GM18526 (cell line): ENCODE results near the gene PNMA8A.

Experiments used
- POLR2A ChIP-seq: IDR thresholded peaks from 3 replicates; pipeline ENCODE4 v1.6.1; 2011; ENCODE audit not compliant: insufficient read length; ENCODE audit errors: extremely low read depth

Gene PNMA8A, protein sequence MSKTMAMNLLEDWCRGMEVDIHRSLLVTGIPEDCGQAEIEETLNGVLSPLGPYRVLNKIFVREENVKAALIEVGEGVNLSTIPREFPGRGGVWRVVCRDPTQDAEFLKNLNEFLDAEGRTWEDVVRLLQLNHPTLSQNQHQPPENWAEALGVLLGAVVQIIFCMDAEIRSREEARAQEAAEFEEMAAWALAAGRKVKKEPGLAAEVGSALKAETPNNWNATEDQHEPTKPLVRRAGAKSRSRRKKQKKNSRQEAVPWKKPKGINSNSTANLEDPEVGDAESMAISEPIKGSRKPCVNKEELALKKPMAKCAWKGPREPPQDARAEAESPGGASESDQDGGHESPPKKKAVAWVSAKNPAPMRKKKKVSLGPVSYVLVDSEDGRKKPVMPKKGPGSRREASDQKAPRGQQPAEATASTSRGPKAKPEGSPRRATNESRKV

DNA sequence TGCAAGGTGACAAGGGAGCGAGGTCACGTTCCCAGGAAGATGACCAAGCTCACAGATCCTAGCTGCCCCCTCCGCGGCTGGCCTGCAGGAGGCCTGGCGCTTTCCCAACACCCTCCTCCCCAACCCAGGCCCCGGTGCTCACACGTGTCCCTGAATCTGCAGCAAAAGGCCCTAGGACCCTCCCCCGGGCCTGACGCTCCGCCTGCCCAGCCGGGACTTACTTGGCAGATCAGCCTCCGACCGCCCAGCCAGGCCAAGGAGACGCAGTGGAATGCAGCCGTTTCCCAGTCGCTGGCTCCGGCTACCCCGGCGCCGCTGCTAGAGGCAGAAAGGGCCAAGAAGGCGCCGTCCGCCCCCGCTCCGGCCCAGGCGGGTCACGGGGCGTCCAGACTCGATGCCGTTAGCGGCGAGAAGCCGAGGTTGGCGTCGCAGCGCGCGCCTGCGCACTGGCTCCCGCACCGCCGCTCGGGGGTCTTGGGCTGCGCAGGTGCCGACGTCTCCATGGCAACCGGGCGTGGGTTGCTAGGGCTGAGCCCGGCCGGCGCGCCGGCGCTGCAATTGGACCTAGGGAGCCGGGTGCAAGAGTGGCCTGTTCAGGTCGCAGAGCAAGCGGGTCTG is at the start of gene PNMA8A:
Gene PNMA8A, minus strand, starts transcription at position 448 of the 618 bp plus-strand sequence. CDS start 528 bp downstream, outside the sequence.
- no peak for TF ChIP-seq POLR2A

- no peak for TF ChIP-seq POLR2A
Observed at GRCh38 chr19:46520616-46521015, 49.3 kb upstream of the PNMA8A start.

DNA sequence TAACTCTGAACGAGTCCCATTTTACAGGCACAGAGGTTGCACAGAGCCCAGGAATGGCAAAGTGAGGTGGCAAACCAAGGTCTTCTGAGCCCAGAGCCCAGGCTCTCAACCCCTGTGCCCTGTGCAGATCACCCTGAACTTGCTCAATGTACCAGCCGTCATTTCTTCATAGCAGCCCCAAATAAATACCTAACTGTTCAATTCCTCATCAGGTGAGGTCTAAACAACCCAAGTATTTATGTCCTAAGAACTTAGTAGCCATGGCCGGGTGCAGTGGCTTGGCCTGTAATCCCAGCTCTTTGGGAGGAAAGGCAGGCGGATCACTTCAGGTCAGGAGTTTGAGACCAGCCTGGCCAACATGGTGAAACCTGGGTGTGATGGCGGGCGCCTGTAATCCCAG is 46.1 kb upstream of the PNMA8A start:
- TF ChIP-seq POLR2A = no peak

DNA sequence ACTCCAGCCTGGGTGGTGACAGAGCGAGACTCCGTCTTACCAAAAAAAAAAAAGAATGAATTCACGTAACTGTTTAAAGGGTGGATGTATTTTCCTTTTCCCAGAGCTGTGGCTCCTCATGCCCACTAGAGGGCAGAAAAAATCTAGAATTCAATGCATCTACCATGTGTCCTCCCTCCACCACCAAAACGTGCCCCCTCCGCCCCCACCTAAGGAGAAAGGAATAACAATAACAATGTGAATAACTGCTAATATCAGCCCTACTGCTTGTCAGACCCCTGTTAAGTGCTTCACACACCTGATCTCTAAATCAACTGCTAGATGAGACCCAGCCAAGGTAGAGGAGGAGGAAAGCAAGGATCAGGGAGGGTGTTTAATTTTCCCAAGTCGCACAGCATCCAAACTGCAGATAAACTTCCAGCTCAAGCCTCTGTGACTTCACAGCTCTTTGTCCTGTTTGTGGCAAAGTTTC is 44.6 kb upstream of the PNMA8A start:
- TF ChIP-seq POLR2A = no peak

DNA sequence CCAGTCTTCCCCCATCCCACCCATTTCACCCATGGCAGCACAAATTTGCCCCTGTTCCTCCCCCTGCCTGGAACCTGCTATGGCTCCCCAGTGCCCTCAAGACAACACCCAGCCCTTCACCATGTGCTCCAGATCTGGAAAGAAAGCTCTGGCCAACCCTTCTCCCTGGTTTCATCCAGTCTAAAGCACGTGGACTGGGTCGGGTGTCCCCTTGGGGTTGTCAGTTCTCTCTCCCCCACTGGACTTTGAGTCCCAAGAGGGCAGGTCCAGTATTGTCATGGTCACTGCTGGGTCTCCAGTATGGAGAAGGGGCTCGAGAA is 43.9 kb upstream of the PNMA8A start:
- TF ChIP-seq POLR2A = no peak

- no peak for TF ChIP-seq POLR2A
Observed at GRCh38 chr19:46514589-46515289, 43.4 kb upstream of the PNMA8A start.

- no peak for TF ChIP-seq POLR2A
Observed at GRCh38 chr19:46513461-46514236, 42.3 kb upstream of the PNMA8A start.

DNA sequence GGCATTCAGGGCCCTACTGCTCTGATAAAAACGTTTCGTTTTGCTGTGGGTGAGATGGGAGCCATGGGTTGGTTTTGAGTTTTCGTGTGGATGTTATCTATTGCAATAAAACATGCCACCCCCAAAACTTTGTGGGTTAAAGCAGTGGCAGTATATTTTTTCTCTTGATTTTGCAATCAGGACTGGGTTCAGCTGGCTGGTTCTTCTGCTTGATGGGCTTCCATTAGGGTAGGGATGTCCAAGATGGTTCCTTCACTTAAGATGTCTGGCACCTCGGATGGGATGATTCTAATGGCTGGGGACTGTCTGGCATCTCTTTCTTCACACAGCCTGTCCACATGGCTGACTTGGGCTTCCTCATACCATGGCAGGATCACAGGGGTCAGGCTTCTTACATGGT is 39.9 kb upstream of the PNMA8A start:
- no peak for TF ChIP-seq POLR2A

- TF ChIP-seq POLR2A = no peak
Observed at GRCh38 chr19:46508206-46508605, 36.8 kb upstream of the PNMA8A start.

DNA sequence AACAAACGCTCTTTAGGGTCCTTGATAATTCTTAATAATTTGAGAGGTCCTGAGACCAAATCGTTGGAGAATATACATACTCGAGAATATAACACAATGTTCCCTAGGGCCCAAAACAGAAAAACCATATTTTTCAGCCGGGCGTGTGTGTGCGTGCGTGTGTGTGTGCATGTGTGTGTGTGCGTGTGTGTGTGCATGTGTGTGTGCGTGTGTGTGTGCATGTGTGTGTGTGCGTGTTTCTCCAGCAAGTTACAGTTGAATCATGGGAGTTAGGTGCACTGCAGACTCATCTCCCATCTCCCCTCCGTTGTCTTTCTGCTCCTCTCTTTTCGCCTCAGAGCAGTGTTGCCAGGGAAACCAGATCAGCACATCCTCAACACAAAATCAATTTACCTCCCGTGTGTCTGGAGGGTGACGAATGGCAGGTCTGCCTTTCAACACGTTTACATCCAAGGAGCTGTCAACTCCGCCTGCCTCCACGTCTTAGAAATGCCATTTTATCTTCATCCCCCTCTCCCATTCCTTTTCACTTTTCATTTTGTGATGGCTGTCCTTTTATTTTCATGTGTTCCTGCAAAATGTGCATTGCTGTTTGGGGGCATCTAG is 32.6 kb upstream of the PNMA8A start:
- TF ChIP-seq POLR2A = no peak

- no peak for TF ChIP-seq POLR2A
Observed at GRCh38 chr19:46502891-46503290, 31.5 kb upstream of the PNMA8A start.

GRCh38 chr19:46499692-46500091 is 28.3 kb upstream of the PNMA8A start:
- no peak for TF ChIP-seq POLR2A

GRCh38 chr19:46497773-46498172 is 26.4 kb upstream of the PNMA8A start:
- TF ChIP-seq POLR2A = no peak

- TF ChIP-seq POLR2A = no peak
Observed at GRCh38 chr19:46496304-46496703, 24.9 kb upstream of the PNMA8A start.

DNA sequence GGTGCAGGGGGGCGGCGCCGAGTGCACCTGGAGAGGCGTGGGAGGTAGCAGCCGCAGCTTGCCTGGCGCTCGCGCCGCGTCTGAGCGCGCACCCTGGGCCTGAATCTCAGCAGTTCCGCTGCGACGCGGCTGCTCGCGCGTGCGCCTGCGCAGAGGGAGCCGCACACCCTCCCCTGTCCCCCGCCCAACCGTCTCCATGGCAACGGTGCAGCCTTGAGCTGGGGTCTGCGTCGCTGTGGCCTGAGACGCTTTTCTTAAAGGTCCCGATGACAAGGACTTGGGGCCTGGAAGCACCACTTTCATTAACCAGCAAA is 24.4 kb upstream of the PNMA8A start, which contains the start of gene PNMA8B:
Gene PNMA8B, minus strand, starts transcription at position 82 of the 314 bp plus-strand sequence. CDS start 402 bp downstream, outside the sequence.
- TF ChIP-seq POLR2A = no peak
